Measurements from ENCODE around the gene SLC35A1. TPM values are rescaled to one million over a fixed set of nuclear protein-coding genes. Genes with fewer than 3 reads are reported as not detected.

SLC35A1 gene
- total and polyA plus RNA-seq, 2 of the 8 experiments (the other 6 are each of a cell fraction or from before 2014, with no cell fraction given): 4.7 to 9.2 TPM

DNA sequence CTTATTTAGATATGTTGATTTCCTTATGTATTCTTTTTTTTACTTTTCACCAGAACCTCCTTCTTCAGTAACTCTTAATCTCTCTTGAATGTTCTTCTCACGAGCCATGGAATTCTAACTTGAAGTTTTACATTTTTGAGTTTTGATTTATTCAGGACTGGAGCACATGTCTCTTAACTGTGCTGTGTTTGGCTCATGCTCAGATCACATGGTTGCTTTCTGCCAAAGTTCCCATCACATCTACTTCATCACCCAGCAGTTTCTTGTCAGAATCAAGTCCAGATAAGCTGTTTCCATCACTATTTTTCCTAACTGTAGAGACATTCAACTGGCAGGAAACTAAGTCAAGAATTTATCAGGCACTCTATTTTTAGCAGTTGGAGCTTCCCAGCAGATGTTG is 31.7 kb downstream of the SLC35A1 start:
- Histone ChIP-seq H2BK20ac (ENCODE audit: low read length) (no peak overlapping the region), H3K18ac (ENCODE audit: extremely low read depth, low read length) (no peak overlapping the region), H4K5ac (ENCODE audit: insufficient read length, low read depth, low read length) (no peak overlapping the region), H3K9me3 (ENCODE audit: insufficient read depth in 2 of 2, low read depth in 1 of 2, low read length in 1 of 2) (no peaks in the 10 kb centered on the region), H3K36me3 (ENCODE audit: control insufficient read depth in 2 of 4, insufficient read depth in 4 of 4, low read length in 3 of 4) (peaks cover 0 to 4% (median under 1%) of the 10 kb centered on the region in 4 experiments; a peak in 2 of 8 replicates), H3K9ac (replicated peaks in 1 of 4; ENCODE audit: extremely low read depth in 1 of 4, low read depth in 3 of 4, low read length in 3 of 4) (no peak overlapping the region), H4K91ac (replicated peaks; ENCODE audit: insufficient read length, low read length) (no peak overlapping the region), H2AFZ (ENCODE audit: low read length) (no peak overlapping the region), H3K23ac (ENCODE audit: insufficient read length) (no peak overlapping the region), H3K4me2 (ENCODE audit: insufficient read depth in 1 of 2, low read depth in 2 of 2, low read length in 2 of 2) (no peak overlapping the region), H2BK15ac (ENCODE audit: low read length) (no peak overlapping the region), H2AK5ac (ENCODE audit: low read depth, low read length) (no peak overlapping the region), H3K79me2 (ENCODE audit: control insufficient read depth in 1 of 2, insufficient read depth in 2 of 2, low read length in 2 of 2) (no peaks in the 10 kb centered on the region), H4K8ac (ENCODE audit: extremely low read depth, insufficient read depth, low read length) (no peak overlapping the region), H2BK5ac (ENCODE audit: low read depth, low read length) (no peak overlapping the region), H3K23me2 (ENCODE audit: low read depth, low read length) (no peaks in the 10 kb centered on the region), H3K27ac (ENCODE audit: low read depth, low read length) (no peak overlapping the region), H3K56ac (replicated peaks; ENCODE audit: insufficient read length, low read depth, low read length) (no peak overlapping the region), H2BK12ac (ENCODE audit: low read depth, low read length) (no peak overlapping the region), H4K20me1 (replicated peaks in 1 of 2; ENCODE audit: control insufficient read depth in 1 of 2, insufficient read depth in 2 of 2, low read length in 2 of 2) (peaks cover 0 to 2% of the 10 kb centered on the region in 2 experiments), H3K4me1 (replicated peaks in 1 of 4; ENCODE audit: control insufficient read depth in 3 of 4, insufficient read depth in 4 of 4, low read length in 3 of 4) (no peaks in the 10 kb centered on the region), H3K27me3 (replicated peaks in 1 of 4; ENCODE audit: control insufficient read depth in 3 of 4, extremely low read depth in 1 of 4, insufficient read depth in 3 of 4, low read length in 3 of 4) (no peaks in the 10 kb centered on the region), H3K14ac (ENCODE audit: insufficient read length) (no peak overlapping the region), H3K4me3 (ENCODE audit: extremely low read depth in 1 of 4, insufficient read depth in 2 of 4, low read depth in 3 of 4, low read length in 4 of 4) (no peak overlapping the region), H3K79me1 (ENCODE audit: low read depth, low read length) (no peaks in the 10 kb centered on the region), H2BK120ac (replicated peaks; ENCODE audit: low read depth, low read length) (no peak overlapping the region), H3K4ac (replicated peaks; ENCODE audit: insufficient read length, low read depth, low read length) (no peak overlapping the region)
- POLR2A ChIA-PET (ENCODE audit: partially characterized antibody): interaction anchor here (0.9 to 1.2 kb wide), 2 partner anchors 7 to 166 kb away, joined by 3 read pairs; no protein-coding TSS in a partner anchor
- DNase-seq (ENCODE audit: low read depth in 1 of 2, low spot score in 2 of 2) (no peak), FAIRE-seq (no peak)
- 88% methylated on average over 1 of the region's 1 CpG; no CpG with 5 or more reads in 1 of the 2 experiments for WGBS, 2 experiments (ENCODE audit: extremely low coverage in 1 of 2, insufficient coverage in 1 of 2, insufficient read length in 1 of 2, insufficient replicate concordance in 2 of 2, low coverage in 1 of 2, low lambda C conversion rate in 2 of 2, missing lambda C conversion rate in 1 of 2)
- CTCF ChIA-PET (ENCODE audit: partially characterized antibody): interaction anchor here (2.1 kb wide), 1 partner anchor 20 kb away, joined by 7 read pairs; no protein-coding TSS in a partner anchor
- TF ChIP-seq YY1 (IDR thresholded peaks at IDR 0.05; ENCODE audit: low read depth, low read length): no peak
- no peak for TF ChIP-seq TBP (IDR thresholded peaks at IDR 0.05; ENCODE audit: low read depth, low read length)
- TF ChIP-seq SIRT6 (IDR thresholded peaks at IDR 0.05; ENCODE audit: low read length): no peak
- TF ChIP-seq SRF (IDR thresholded peaks at IDR 0.05; ENCODE audit: low read depth, low read length): no peak
- TF ChIP-seq SIX5 (IDR thresholded peaks at IDR 0.05; ENCODE audit: low read depth, low read length): no peak
- TF ChIP-seq POLR2AphosphoS5 (IDR thresholded peaks at IDR 0.05; ENCODE audit: low read depth, low read length): no peak
- no peak for TF ChIP-seq JUN (IDR thresholded peaks at IDR 0.05; ENCODE audit: low read depth, low read length)
- no peak for TF ChIP-seq HDAC2 (IDR thresholded peaks at IDR 0.05; ENCODE audit: borderline replicate concordance in 1 of 2, low read depth in 2 of 2, low read length in 2 of 2)
- no peak for TF ChIP-seq CTBP2 (IDR thresholded peaks at IDR 0.05; ENCODE audit: borderline replicate concordance, insufficient read depth, insufficient read length, low read length)
- TF ChIP-seq HDAC6 (IDR thresholded peaks at IDR 0.05; ENCODE audit: low read depth, low read length): no peak
- TF ChIP-seq CTCF (IDR thresholded peaks at IDR 0.05; ENCODE audit: control extremely low read depth in 1 of 3, insufficient read depth in 1 of 3, low read depth in 1 of 3, low read length in 3 of 3): no peak

Measured in H1 (cell line).